HK-2 (cell line): ENCODE results near the gene MIF4GD.
"Not testable (repeated sequence)": the region's sequence is repeated elsewhere in the genome, so short reads cannot be mapped to it uniquely, and the experiment has no call there.

ENCODE experiments used
- DNase-seq: peaks from one replicate; pipeline ENCODE4 v3.0.0-alpha.2; 2018; ENCODE audit not compliant: unreplicated experiment

MIF4GD gene

GRCh38 chr17:75260641-75261335, 10.2 kb downstream of the MIF4GD start:
- no peak for DNase-seq

DNA sequence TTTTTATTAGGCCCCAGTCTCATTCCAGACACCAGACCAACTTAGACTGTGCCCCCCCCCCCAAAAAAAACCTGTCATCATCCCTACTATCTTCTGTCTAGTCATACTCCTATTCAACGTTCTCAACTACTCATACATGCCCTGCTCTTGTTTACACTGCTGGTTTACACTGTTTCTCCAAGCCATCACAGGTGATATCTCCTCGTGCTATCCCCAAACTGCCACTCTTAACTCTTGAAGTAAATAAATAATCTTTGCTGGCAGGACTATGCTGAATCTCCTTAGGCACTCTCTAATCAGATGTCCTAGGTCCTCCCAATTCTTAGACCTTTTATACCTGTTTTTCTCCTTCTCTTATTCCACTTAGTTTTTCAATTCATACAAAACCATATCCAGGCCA, 13.8 kb downstream of the MIF4GD start:
- not testable (repeated sequence) for DNase-seq

DNA sequence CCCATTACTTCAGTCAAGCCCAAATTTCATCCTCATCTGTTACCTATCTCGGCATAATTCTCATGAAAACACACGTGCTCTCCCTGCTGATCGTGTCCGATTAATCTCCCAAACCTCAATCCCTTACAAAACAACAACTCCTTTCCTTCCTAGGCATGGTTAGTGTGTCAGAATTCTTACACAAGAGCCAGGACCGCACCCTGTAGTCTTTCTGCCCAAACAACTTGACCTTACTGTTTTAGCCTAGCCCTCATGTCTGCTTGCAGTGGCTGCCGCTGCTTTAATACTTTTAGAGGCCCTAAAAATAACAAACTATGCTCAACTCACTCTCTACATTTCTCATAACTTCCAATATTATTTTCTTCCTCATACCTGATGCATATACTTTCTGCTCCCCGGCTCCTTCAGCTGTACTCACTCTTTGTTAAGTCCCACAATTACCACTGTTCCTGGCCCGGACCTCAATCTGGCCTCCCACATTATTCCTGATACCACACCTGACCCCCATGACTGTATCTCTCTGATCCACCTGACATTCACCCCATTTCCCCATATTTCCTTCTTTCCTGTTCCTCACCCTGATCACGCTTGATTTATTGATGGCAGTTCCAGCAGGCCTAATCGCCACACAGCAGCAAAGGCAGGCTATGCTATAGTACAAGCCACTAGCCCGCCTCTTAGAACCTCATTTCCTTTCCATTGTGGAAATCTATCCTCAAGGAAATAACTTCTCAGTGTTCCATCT, 14.9 kb downstream of the MIF4GD start:
- not testable (repeated sequence) for DNase-seq

DNA sequence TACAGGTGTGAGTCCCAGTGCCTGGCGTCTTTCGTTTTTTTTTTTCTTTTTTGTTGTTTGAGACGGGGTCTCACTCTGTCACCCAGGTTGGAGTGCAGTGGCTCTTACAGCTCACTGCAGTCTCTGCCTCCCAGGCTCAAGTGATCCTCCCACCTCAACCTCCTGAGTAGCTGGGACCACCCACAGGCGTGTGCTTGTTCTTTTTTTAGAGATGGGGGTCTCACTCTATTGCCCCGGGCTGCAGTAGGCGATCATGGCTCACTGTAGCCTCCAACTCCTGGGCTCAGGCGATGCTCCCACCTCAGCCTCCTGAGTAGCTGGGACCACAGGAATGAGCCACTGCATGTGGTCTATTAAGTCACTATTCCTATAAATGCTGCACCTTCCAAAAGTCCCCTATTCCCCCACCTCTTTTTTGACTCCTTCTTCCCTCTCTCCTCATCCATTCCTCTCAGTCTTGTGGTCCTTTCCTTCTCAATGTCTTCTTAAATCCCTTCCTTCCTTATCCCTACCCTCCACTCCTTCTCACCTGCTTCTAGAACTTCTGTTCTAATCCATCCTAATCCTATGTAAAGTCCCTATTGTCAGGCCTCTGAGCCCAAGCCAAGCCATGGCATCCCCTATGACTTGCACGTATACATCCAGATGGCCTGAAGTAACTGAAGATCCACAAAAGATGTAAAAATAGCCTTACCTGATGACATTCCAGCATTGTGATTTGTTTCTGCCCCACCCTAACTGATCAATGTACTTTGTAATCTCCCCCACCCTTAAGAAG, 18.8 kb downstream of the MIF4GD start:
- DNase-seq, result no peak

DNA sequence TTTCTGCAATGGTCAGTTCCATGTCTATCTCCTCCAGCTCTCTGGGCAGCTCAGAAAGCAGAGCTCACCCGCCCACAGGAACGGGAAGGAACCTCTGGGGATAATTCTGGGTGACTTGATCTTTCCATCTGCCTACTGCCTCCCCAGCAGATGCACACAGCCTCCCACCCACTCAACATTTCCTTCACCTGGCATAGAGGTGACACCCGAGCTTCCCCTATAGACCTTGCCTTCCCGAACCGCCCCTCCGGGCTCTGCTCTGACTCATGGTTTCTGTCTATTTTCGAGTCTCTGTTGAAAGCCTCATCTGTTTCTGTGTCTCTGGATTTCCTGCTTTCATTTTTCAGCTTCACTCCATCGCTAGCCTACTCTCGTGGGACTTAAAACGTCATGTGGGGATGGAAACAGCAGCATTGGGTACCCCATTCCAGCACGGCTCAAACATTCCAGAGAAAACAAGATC, 21.0 kb downstream of the MIF4GD start:
- DNase-seq, result no peak

DNA sequence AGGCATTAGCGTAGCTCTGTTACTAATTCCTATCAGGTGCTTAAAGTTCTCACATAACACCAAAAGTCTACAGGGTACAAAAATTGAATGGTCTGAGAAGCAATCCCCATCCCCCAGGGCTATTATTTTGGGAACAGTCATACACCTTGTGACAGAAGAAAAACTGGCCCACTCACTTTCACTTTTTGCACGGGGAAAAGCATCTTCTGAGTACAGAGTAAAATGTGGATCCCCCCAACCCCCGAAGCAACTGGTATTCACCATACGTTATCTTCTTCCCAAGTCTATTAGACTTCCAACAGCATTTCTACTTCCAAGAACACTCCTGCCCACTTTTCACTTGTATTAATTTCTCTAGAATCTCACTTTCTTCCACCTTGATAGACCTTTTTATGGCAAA, 21.5 kb downstream of the MIF4GD start:
- DNase-seq, result no peak

DNA sequence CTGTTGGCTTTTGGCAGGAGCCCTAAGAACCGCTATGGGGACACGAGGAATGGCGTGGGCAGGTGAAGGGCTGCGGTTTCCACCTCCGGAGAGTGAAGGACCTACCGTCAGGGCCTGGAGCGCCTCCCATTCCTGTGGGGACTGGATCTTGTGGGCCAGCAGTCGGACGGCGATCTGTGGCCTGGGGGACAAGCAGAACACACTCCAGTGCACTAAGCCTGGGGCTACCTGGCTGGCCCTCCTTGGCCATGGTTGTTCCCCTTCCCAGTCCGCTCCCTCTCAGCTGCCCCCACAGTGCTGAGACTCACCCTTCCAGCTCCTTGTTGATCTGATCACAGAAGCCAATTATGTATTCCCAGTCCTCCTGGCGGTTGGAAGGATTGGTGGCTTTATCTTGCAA, 24.6 kb downstream of the MIF4GD start:
- no peak for DNase-seq

DNA sequence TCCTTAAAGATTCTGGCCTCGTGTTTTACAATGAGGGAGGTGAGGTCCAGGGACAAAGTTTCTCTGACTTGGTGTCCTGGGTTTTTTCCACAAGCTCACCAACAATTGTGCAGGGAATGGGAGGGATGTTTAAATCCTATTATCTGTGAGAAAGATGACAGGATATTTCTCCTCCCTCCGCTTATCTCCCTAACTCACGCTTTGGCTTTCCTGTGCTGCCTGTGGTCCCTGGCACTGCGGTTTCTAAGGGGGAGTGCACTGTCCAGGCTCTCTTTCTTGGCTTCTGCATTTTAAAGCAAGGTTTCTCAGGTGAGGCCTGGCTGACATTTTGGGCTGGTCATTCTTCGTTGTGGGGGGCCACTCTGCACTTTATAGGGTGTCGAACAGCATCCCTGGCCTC, 26.0 kb downstream of the MIF4GD start:
- DNase-seq, result no peak

DNA sequence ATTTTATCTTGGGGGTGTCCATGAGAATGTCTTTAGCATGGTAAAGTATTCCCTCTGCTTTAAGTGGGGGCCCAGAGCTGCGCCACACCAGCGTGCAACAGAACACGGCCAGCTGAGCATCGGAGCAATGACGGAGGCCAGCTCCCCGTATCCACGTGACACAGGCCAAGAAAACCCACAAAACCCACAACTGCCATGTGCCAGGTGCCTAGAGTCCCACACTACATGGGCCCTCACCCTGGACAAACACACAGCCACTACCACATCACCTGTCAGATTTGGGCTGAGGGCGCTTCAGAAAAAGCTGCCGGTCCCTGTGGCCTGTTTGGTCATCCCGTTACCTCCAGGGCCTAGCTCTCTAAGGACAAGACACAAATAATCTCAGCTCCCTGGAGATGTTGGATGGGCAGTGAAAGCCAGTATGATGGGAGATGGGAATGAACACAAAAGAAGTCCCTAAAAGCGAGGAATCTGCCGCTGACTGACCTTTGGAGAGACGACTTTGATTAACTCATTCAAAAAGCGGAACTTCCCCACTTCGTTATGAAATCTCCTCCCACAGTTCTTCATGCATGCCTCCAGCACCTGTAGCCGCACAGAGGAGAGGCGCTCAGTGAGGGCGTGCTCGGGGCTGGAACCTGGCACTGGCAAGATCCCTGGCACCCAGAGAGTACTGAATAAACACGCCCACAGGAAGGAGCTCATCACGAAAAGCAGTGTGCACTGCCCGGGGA, 26.7 kb downstream of the MIF4GD start:
- DNase-seq, result no peak

DNA sequence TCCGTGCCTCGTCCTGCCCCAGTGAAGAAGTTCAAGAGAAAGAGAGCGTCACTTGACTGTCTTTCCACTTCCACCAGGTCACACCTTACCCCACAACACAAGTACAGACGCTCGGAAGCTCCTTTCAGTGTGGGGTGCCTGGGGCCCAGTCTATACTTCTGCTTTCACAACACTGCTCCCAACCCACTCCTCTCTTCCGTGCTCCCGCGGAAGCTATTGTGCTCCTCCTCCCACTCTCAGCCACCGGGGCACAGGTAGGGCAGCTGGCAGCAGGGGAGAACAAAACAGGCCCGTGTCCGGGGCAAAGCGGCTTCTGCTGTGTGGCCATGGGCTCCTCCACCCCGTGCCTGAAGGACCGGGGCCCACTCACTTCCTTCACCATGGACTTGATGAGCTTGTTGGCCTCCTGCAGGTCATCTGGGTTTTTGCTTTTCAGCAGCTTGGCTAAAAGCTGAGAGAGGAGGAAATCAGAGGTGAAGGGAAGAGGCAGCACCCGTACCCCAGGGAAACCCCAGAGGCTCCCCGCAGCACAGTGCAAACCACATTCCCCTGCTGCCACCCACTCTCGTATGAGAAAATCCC, 28.5 kb downstream of the MIF4GD start:
- DNase-seq, result no peak

DNA sequence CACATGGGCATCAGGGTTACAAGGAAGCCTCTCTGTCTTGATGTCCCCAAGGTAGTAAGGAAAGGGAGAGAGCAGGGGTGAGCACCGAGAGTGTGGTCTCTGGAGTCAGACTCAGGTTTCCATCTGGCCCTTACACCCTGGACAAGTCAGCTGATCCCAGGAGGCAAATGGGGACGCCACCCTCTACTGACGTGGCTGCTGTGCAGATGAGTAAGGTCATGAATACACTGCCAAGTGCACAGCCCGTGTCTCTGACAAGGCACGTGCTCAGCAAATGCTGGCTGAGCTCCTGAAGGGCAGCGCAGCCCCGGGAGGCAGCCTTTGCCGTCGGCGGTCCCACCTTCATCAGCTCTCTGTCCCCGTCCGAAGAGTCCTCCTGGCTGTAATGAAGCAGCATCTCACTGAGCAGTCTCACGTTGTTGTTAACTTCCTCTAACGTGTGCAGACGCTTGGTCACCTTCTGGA, 29.0 kb downstream of the MIF4GD start:
- DNase-seq, result no peak

DNA sequence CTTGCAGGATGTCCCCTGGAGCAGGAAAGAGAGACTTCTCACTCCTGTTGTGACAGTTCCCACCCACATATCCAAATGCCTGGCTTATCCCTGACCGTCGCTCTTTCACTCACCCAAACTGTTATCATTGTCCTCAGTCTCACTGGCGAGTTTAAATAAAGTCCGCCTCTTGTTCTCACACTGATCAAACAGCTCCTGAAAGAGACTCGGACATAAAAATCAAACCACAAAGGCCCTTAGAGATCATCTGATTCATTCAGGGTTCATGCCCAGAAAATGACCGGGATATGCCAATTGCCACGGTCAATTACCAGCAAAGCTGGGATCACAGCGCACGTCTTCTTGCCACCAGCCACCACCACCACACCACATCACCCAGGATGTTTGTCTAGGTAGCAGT, 29.5 kb downstream of the MIF4GD start:
- DNase-seq, result no peak

- DNase-seq, result no peak
Observed at GRCh38 chr17:75241143-75241430, 29.9 kb downstream of the MIF4GD start.

- DNase-seq, result peak; percentile 42
Observed at GRCh38 chr17:75240394-75241142, 30.5 kb downstream of the MIF4GD start.

- DNase-seq, result no peak
Observed at GRCh38 chr17:75239778-75240393, 31.1 kb downstream of the MIF4GD start.

GRCh38 chr17:75239214-75239613, 31.8 kb downstream of the MIF4GD start:
- DNase-seq, result no peak

DNA sequence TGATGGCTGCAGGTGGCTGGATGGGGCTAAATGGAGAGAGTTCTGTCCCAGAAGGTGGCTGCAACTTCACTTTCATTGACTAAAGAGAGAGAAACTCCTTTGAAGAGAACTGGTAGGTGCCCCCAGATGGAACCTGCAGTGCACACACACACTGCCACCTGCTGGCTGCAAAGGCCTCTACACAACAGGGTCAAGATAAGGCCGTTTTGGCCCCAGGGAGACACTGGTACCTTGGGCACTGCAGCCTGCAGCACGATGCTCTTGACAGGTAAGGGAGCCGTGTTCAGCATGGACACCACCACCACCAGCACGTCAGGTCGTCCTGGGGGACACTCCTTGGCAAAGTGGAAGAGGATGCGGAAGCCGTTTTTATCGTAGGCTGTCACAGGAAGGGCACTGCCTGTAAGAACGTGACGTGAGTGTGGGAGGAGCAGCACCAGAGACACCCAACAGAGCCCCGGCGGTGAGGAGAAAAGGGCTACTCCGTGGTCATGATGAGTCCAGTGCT, 32.3 kb downstream of the MIF4GD start:
- DNase-seq, result peak; percentile 63

GRCh38 chr17:75238020-75238580, 32.9 kb downstream of the MIF4GD start:
- DNase-seq, result no peak

DNA sequence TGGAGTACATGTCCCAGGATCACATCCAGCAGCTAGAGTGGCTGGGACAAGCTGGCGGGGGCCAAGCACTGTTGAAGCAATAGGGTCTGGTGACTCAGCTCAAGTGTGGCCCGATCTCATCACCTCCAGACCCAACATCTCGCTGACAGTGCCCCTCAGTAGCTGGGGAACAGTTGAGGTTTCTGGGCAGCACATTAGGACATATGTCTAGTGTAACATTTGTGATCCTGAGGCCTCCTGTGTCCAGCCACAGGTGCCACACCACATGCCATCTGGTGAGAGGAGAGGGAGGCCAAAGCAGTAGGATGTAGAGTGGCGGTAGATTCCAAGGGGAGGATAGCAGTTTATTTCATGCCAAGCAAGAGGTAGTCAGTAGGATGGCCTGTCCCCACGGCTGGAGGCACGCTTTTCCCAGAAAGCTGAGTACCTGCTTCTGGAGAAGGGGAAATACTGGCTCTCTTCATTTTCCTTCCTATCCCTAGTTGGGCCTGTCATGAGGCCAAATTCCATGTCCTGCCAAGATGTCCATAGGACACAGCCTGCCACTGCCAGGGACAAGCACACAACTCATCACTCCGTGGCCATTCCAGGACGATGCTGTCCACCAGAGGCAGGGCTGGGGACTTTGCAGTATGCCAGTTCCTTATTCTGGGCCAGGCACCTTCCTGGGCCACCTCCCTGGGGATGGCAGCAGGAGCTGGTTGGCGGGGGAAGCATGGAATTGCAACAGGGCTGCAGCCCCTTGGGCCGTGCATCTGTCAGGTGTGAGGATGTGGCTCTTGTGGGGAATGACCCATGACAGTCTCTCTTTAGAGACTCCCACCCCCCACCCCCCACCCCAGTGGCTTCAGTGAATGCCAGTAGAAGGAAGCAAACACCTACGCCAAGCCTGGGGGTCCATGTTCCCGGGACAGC, 33.7 kb downstream of the MIF4GD start:
- DNase-seq, result no peak
